KBM-7 (cell line): ENCODE measurements around the gene DHX15.

Experiments
- DNase-seq: peaks from one replicate; pipeline ENCODE4 v3.0.0-alpha.2; 2015
- in situ Hi-C: fragments of 300-500 bp; cut with MboI; formaldehyde crosslinking; loops from 2 replicates; pipeline ENCODE4 v1.14.3; 2020; ENCODE audit warnings: low sequenced_read_pairs, low pct_unique_long_range_greater_than_20kb, mixed read lengths

Gene DHX15

DNA sequence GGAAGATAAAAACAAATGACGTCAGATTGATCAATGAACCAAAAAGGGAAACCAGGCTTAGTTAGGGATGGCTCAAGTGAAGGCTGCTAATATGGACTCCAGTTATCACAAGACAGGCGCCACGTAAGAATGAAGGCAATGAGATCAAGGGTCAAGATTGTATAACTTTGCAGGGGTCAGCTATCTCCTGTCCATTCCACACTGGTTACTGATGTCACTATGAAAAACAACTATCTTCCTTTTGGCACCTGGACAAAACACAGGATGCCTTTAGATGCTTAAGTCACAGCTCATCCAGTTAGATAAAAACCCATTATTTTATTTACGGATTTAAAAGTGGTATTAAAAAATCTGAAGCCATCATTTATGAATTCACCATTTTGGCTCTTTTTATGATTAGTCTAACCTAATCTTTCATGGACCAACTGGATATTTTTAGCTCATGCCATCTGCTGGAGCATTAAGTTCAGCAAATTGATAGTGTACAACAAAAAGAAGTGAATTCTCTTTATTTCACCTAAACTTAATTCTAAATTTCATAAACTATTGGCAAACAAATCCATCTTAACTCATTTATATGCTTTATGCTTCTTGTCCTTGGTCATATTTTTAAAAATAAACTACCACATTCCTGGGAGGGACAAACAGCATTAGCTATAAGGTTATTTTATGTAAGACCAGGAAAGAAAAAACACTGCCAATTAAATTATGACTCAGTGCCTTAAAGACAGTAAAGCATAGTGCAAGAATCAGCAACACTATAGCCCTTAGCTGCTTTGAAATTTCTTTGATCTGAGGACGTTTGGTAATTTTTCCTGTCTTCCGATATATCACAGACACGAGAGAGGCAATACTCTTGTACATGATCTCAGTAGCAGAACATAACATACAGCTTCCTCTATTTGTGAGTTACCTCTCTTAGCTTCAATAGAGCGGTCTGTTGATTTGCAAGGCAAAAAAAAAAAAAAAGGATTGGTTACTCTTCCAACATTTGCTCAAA lies 27.0 kb downstream of the DHX15 start:
- peak; percentile 14 for DNase-seq

DNA sequence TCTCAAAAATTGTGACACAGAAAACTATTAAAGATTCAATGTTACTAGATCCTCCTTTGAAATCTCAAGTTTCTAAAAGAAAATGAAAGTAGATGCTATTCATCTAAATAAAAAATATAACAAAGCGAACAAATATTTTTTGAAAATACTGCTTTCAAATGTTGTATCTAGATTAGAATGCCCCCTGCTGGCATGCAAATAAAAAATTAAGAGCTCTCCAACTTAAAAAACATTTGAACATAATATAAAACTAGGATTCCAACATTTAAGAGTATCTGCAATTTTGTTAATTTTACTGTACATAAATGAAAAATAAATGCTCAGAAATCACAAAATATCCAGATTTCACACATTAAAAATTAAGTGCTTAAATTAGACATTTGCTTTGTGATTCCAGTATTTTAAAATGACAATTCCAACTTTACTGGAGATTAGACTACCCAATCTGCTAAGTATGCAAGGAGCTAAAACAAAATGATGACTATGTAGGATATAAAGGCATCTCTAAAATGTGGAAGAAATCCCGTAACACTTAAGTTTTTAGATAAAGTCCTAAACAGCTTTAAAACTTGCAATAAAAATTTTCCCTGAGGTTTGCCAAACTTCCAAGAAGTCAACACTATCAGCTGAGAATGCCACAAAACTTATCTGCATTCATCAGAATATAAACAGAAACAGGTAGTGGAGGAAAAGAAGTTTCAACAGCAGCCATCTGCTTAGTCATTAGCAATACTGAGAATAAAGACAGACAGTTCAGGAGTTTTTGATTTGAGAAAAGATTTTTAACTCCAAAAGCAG lies 32.7 kb downstream of the DHX15 start:
- in situ Hi-C loops, result no loop called here
- no peak for DNase-seq

More for the DNA sequence above, 27.0 kb downstream of the DHX15 start:
- in situ Hi-C loops, result no loop called here

DNA sequence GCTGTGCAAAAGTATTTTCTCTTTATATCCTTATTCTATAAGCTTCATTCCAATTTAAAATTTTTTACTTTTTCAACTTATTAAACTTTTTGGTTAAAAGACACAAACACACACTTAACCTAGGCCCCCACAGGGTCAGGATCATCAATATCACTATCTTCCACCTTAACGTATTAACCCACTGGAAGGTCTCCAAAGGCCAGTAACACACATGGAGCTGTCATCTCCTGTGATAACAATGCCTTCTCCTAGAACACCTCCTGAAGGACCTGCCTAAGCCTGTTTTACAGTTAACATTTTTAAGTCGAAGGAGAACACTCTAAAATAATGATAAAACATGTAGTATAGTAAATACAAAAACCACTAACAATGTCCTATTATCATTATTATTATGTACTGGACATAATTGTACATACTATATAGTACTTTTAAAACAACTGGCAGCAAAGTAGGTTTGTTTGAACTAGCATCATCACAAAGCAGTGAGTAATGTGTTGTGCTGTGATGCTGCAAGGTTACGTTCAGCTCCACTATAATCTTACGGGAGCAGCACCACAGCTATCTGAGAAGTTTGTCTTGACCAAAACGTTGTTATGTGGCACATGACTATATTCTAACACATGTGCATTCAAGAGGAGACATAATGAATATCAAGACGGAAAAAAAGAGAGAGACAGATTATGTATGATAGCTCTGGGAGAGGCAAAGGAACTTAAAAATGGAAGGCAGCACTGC lies 33.7 kb downstream of the DHX15 start:
- DNase-seq, result no peak
- in situ Hi-C loops, result no loop called here

DNA sequence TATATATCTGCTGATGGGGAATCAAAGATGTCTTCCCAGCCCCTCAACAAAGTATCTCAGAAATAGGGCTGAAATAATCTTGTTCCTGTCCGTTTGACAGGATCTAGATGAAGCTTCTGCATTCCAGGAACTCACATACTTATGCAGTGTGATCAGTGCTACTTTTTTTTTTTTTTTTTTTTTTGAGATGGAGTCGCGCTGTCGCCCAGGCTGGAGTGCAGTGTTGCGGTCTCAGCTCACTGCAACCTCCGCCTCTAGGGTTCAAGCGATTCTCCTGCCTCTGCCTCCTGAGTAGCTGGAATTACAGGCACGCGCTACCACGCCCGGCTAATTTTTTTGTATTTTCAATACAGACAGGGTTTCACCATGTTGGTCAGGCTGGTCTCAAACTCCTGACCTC lies 36.4 kb downstream of the DHX15 start:
- in situ Hi-C loops, result no loop called here
- DNase-seq, result no peak

DNA sequence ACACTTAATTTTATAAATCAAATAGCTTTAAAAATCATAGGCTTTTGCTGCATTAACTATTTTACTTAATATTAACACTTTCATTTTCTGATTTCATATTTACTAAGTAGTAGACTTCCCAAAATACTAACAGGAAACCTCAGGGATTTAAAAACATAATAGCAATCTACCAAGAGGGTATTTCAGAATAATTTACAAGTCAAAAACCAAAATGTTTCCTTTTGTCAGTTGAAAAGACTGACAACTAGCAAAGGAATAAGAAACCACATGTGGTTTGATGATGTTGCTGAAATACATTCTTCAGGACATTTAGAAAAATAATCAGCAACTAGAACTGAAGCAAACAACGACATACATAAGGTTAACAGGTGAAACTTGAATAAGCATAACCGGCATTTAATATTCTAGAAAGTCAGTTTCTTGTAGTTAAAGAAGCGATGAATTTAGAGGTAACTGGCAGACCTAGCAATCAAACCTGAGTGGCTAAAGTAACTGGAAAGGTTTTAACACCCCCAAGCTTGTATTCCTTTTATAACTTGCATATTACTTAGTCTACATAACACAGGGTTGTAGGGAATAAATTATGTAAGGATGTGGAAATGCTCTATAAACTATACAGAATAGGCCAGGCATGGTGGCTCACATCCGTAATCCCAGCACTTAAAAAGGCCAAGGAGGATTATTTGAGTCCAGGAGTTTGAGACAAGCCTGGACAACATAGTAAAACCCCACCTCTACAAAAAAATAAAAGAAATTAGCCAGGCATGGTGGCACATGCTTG lies 40.0 kb downstream of the DHX15 start:
- in situ Hi-C loops, result no loop called here
- DNase-seq, result no peak

DNA sequence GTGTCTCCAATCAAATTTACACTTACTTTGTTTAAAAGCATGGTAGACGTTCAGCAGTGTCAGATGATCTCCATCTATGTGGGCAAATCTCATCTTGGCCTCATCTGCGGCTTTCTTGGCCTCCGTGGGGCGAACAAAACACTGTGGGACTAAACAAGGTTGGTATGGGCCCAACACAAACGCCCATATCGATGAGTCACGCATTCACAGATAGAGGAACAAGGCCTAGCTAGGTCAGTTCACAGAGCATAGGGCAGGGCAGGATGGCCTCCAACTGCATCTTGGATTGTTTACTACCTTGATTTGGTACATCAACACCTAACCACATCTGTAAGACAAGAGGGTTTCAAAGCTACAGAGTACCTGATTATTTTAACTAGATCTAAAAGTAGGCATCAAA lies 47.3 kb downstream of the DHX15 start:
- in situ Hi-C loops, result no loop called here
- no peak for DNase-seq

DNA sequence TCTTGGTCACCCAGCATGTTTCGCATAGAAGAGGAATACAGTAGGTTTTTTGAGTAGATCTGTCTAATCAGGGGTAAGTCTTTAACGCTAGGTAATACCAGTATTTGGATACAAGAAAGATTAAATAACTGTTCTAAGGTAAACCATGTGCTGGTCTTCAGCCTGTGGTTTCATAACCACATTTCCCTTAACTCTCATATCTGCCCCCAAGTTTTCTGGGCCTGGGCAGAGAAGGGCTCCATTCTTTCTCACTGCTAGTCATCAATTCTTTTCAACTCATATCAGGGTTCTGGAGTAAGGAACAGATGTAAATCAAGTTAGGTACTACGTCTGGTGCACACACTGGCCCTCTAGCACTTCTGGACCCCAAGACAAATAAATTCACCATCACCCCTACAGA lies 49.0 kb downstream of the DHX15 start:
- in situ Hi-C loops, result no loop called here
- no peak for DNase-seq

DNA sequence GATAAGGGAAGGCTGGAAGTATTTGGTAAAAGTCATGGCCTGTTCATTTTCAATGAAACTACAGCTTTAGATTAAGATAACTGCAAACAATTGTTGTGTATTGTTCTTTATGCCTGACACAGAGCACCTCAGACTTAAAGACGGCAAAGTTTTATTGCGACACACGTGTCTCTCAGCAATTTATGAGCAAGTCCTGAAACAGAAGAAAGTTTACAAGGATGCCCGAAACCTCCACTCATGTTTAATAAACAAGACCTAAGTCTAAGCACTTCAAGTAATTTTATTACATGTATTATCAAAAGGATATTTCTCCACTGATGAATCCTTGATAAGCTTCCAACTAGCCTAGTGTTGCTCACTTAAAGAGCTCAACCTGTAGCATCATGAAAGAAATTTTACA lies 51.0 kb downstream of the DHX15 start:
- DNase-seq, result no peak
- in situ Hi-C loops, result no loop called here

DNA sequence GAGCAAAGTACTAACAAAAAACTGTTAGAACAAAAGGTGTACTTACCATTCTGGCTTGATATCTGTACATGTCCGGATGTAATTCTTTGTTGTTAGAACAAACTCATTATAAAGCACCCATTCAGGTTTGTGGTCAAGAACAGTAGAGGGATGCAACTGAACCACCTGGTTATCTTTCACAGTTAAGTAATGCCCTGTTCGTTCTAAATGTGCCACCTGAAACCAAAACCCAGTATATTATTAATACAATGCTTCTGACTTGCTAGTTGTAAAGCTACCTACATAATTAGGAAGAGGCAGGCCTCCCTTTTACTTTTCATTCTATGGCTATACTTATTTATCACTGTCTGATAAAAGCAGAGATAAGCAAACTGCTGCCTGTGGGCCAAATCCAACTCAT lies 54.8 kb downstream of the DHX15 start:
- no peak for DNase-seq
- in situ Hi-C loops, result no loop called here

DNA sequence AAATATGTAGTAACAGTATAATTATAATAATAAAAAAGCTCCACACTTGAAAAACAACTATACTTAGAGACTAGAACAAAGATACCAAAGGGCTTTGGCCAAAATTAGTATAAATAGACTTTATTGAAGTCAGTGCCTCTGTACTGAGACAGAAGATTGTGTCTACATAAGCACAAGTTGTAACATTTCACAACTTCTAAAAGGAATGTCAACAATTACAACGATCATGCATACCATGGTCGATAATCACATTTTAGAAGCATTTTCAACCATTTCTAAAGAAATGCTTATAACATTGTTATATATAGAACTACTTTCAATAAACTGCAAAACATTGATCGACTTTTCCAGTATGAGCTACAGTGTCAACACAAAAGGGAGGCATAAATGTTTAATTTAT lies 57.0 kb downstream of the DHX15 start:
- in situ Hi-C loops, result no loop called here
- DNase-seq, result no peak

DNA sequence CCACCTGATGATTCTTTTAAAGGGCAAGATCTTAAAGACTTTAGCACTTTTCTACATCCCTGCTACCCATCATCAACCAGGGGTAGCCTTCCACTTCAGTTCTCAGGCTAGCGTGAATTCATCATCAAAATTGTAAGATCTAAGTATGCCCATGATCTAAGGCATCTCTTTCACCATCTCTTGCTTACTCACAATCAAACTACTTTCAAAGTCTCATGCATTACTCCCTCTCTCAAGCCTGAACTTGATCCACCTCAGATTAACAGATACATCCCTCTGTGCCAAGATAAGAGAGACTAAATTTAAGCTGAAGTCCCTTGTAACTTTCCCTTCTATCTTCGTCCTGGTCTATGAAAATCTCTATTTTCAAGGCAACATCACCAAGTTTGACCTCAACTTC lies 62.8 kb downstream of the DHX15 start:
- in situ Hi-C loops, result no loop called here
- no peak for DNase-seq

DNA sequence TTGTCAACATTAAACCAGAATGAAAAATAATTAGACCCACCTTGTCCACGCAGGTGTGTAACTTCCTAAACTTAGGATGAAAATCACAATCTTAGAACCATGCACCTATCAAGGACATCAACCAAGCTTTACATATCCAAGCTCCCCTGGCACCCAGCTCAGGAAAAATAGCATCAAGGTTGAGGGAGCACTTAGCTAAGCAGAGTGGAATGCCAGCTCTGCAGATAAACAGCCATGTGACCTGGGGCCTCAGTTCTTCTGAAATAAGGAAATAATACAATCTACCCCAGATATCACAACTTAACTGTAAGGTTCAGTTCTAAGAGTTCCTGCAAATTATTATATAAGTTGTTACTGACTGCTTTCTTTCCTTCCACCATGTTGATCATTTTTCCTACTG lies 64.7 kb downstream of the DHX15 start:
- in situ Hi-C loops, result no loop called here
- no peak for DNase-seq

DNA sequence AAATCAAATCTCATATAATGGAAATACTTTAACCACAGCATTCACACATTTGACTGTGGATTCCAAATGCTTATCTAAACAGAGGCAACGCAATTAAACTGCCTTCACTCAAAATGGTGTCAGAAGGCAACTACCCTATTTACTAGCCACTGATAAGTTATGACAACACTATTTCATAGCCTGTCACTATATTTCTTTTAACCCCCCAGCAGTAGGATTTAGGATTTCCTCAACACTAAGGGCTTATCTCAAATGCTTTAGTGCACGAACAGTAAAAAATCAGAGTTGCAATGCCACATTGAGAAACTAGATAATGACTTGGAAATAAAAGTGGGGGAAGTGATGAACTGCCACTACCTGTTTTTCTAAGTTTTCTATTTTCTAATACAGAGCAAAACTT lies 66.7 kb downstream of the DHX15 start:
- no peak for DNase-seq
- in situ Hi-C loops, result no loop called here

DNA sequence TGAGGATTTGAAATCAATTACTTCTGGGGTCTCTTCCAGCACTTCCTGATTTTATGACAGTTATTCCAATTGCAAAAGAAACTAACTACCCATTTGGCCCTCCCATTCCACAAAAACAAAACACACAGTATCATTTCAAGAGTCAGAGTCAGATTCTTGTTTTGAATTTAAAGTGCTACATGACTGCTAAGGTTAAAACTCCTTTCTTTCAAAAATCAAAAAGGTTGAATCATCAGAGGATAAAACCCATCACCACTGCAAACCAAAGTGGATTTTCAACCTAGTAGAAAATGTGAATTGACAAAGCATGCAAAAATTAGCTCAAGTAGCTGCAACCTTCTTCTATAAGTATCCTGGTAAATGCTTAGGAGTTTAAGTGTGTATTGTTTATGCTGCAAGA lies 67.4 kb downstream of the DHX15 start:
- no peak for DNase-seq

DNA sequence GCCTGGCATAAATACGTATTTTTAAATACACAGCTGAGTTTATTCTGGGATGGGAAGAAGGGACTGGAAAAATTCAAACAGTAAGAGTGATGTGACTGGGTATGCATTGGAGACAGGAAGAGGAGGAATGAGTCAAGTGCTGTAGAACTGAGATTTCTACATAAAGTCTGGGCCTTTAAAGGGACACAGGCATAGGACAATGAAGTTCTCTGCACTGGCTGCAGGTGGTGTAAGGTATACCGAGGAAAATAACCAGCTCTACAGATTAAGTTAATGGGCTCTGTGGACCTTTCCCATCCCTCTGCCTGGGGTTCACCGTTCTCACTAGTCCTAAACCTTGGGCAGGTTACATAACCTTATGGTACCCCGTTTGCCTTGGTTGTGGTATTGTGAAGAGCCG lies 68.7 kb downstream of the DHX15 start:
- no peak for DNase-seq
- in situ Hi-C loops, result no loop called here

More for the DNA sequence above, 67.4 kb downstream of the DHX15 start:
- in situ Hi-C loops, result no loop called here

DNA sequence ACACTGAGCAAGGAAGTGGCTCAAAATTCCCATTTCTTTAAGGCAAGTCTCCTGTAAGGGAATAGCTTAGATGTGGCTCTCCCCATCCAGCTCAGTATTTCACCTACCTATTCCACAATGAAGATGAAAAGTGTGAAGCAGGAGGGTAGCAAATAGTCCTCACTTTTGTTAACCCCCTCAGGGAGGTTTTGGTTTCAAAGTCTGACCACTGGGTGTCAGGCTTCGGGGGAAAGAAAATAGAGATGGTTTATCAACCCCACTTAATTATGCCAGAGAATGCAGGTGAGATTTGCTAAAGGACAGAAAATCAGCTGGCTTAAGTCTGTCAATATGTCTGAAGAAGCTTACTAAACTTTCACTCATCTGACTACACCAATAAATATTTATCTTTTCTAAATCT lies 69.5 kb downstream of the DHX15 start:
- no peak for DNase-seq
- in situ Hi-C loops, result no loop called here

DNA sequence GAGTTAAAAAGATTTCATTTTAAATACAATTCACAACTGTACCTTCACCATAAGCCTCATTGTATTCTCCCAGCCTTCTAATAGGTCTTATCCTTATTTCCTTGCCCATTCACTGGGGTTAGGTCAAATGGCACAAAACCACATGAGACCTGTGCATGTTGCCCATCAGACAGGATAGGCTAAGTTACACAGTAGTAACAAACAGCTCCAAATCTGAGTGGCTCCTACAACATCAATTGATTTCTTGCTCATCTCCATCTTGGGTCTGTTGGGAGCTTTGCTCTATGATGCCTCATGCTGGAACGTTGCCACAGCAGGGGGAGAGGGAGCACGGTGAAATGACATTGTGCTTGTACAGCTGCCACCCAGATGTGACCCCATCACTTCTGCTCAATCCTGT lies 70.6 kb downstream of the DHX15 start:
- in situ Hi-C loops, result no loop called here
- DNase-seq, result no peak

DNA sequence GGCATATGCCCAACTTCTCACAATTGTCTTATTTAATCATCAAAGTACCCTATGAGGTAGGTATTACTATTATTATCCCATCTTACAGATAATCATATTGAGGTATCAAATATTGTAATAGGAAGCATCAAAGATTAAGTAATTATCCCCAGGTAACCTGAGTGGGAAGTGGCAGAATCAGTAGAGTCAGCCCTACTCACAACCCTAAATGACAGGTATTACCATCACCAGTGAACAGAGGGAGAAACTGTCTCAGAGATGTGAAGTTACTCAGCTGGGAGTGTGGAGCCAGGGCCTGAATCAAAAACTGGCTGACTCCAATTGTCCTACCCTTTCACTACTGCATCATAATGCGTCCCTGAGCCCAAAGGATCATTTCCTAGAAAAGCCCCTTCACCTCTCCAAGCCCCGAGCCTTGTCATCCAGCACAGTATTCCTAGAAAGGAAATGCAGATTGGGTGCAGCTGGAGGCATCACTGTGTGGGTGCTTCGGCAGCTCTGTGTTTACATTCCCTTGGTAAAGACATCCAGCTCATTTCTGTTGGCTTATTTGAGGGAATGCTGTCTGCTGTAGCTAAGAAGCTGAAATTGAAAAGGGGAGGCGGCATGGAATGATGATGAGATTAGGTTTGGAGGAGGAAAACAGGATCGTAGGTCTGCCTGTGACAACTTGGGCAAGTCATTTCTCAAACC lies 72.8 kb downstream of the DHX15 start:
- DNase-seq, result no peak
- in situ Hi-C loops, result no loop called here
